ENCODE data around the gene PPP1R9A.

The PPP1R9A gene

DNA sequence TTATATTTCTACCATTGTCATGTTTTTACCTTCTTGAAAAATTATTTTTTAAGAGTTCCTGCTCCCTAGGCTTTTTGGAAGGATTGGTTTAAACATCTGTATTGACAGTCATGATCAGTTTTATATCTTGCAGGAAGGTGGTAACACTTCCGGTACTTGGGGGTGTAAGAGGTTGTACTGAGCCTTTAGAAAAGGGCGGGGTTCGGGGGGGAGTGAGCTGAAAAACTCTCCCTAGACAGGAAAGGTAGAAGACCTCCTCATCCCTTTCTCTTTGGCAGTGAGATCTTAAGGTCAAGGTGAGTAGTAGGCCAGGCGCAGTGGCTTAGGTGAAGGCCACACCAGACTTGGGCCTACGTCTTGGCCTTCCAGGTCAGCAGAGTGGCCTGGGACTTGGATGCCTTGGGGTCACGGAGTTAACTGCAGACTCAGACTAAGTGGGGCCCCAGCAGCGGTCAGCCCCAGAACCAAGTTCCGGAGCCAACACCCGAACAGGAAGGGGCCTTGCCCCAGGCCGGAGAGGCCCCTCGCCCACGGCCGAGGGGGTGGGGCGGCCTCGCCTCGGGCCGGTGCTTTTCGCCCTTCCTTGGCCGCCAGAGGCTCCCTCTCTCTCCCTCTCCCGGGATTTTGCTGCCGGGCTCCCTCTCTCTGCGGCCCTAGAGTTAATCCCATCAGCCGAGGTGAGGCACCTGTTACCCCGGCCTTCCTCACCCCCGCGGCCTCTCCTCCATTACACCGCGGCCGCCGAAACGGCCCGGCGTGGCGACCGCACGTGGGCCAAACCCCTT lies at the start of gene PPP1R9A:
Gene PPP1R9A, plus strand, starts transcription at position 569 of the 785 bp plus-strand sequence. CDS start 2,520 bp downstream, outside the sequence.
- H3K9ac ChIP-seq (ENCODE audit: low read depth, low read length): peak within 1 kb of the TSS; percentile 82
- no peaks in the 10 kb centered on the region for H3K9me3 ChIP-seq (ENCODE audit: control insufficient read depth, insufficient read depth, low read length)
- peak within 1 kb of the TSS; percentile 96 for H3K27ac ChIP-seq (ENCODE audit: low read depth, low read length)
- peaks cover 48% of the 10 kb centered on the region for H3K4me1 ChIP-seq (ENCODE audit: control insufficient read depth, insufficient read depth, low read length)
- H3K4me3 ChIP-seq (ENCODE audit: low read depth, low read length): peak within 1 kb of the TSS; percentile 80
- no peaks in the 10 kb centered on the region for H3K27me3 ChIP-seq (ENCODE audit: control insufficient read depth, insufficient read depth, low read length)
- no peaks in the 10 kb centered on the region for H3K36me3 ChIP-seq (ENCODE audit: control insufficient read depth, insufficient read depth, low read length)

DNA sequence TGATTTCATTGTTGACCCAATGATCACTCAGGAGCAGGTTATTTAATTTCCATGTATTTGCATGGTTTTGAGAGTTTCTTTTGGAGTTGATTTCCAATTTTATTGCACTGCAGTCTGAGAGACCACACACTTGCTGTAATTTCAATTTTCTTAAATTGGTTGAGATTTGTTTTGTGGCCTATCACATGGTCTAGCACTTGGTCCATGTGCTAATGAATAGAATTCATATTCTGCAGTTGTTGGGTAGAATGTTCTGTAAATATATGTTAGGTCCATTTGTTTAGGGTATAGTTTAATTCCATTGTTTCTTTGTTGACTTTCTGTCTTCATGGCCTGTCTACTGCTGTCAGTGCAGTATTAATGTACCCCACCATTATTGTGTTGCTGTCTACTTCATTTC lies 36.3 kb upstream of the PPP1R9A start:
- Histone ChIP-seq H3K9me3 (ENCODE audit: control insufficient read depth, insufficient read depth, low read length) (no peaks in the 10 kb centered on the region), H3K27ac (ENCODE audit: low read depth, low read length) (no peak overlapping the region), H3K36me3 (ENCODE audit: control insufficient read depth, insufficient read depth, low read length) (no peaks in the 10 kb centered on the region), H3K4me1 (ENCODE audit: control insufficient read depth, insufficient read depth, low read length) (no peaks in the 10 kb centered on the region), H3K9ac (ENCODE audit: low read depth, low read length) (no peak overlapping the region), H3K27me3 (ENCODE audit: control insufficient read depth, insufficient read depth, low read length) (no peaks in the 10 kb centered on the region), H3K4me3 (ENCODE audit: low read depth, low read length) (no peak overlapping the region)

DNA sequence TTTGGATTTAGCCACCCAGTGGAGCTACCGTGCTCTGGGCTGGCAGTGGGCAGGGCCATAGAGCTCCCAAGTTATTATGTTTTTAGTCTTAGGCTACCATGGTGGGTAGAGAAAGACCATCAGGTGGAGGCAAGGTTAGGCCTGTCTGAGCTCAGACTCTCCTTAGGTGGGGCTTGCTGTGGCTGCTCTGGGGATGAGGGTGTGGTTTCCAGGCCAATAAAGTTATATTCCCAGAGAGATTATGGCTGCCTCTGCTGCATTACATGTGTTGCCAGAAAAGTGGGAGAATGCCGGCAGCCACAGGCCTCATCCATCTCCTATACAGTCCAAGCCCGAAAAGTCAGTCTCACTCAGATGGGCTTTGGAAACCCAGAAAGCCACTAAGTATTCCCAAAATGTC lies 34.2 kb upstream of the PPP1R9A start:
- no peaks in the 10 kb centered on the region for H3K4me1 ChIP-seq (ENCODE audit: control insufficient read depth, insufficient read depth, low read length)
- H3K9me3 ChIP-seq (ENCODE audit: control insufficient read depth, insufficient read depth, low read length): peaks cover 6% of the 10 kb centered on the region
- H3K36me3 ChIP-seq (ENCODE audit: control insufficient read depth, insufficient read depth, low read length): no peaks in the 10 kb centered on the region
- H3K9ac ChIP-seq (ENCODE audit: low read depth, low read length): no peak overlapping the region
- no peaks in the 10 kb centered on the region for H3K27me3 ChIP-seq (ENCODE audit: control insufficient read depth, insufficient read depth, low read length)
- H3K4me3 ChIP-seq (ENCODE audit: low read depth, low read length): no peak overlapping the region
- no peak overlapping the region for H3K27ac ChIP-seq (ENCODE audit: low read depth, low read length)

GRCh38 chr7:94874036-94874785 lies 33.2 kb upstream of the PPP1R9A start:
- H3K36me3 ChIP-seq (ENCODE audit: control insufficient read depth, insufficient read depth, low read length): no peaks in the 10 kb centered on the region
- no peak overlapping the region for H3K4me3 ChIP-seq (ENCODE audit: low read depth, low read length)
- no peaks in the 10 kb centered on the region for H3K4me1 ChIP-seq (ENCODE audit: control insufficient read depth, insufficient read depth, low read length)
- no peak overlapping the region for H3K27ac ChIP-seq (ENCODE audit: low read depth, low read length)
- peaks cover 10% of the 10 kb centered on the region for H3K9me3 ChIP-seq (ENCODE audit: control insufficient read depth, insufficient read depth, low read length)
- H3K27me3 ChIP-seq (ENCODE audit: control insufficient read depth, insufficient read depth, low read length): no peaks in the 10 kb centered on the region
- no peak overlapping the region for H3K9ac ChIP-seq (ENCODE audit: low read depth, low read length)

GRCh38 chr7:94875201-94875600 lies 32.2 kb upstream of the PPP1R9A start:
- peaks cover 10% of the 10 kb centered on the region for H3K9me3 ChIP-seq (ENCODE audit: control insufficient read depth, insufficient read depth, low read length)
- H3K9ac ChIP-seq (ENCODE audit: low read depth, low read length): no peak overlapping the region
- H3K4me1 ChIP-seq (ENCODE audit: control insufficient read depth, insufficient read depth, low read length): no peaks in the 10 kb centered on the region
- H3K27me3 ChIP-seq (ENCODE audit: control insufficient read depth, insufficient read depth, low read length): no peaks in the 10 kb centered on the region
- no peaks in the 10 kb centered on the region for H3K36me3 ChIP-seq (ENCODE audit: control insufficient read depth, insufficient read depth, low read length)
- no peak overlapping the region for H3K27ac ChIP-seq (ENCODE audit: low read depth, low read length)
- no peak overlapping the region for H3K4me3 ChIP-seq (ENCODE audit: low read depth, low read length)

- Histone ChIP-seq H3K36me3 (ENCODE audit: control insufficient read depth, insufficient read depth, low read length) (no peaks in the 10 kb centered on the region), H3K9me3 (ENCODE audit: control insufficient read depth, insufficient read depth, low read length) (peaks cover 10% of the 10 kb centered on the region), H3K4me1 (ENCODE audit: control insufficient read depth, insufficient read depth, low read length) (peaks cover 14% of the 10 kb centered on the region), H3K27me3 (ENCODE audit: control insufficient read depth, insufficient read depth, low read length) (no peaks in the 10 kb centered on the region), H3K4me3 (ENCODE audit: low read depth, low read length) (no peak overlapping the region), H3K27ac (ENCODE audit: low read depth, low read length) (no peak overlapping the region), H3K9ac (ENCODE audit: low read depth, low read length) (no peak overlapping the region)
These were observed 29.4 kb upstream of the PPP1R9A start for GRCh38 chr7:94877731-94878670.

GRCh38 chr7:94882891-94883290 lies 24.5 kb upstream of the PPP1R9A start:
- H3K36me3 ChIP-seq (ENCODE audit: control insufficient read depth, insufficient read depth, low read length): no peaks in the 10 kb centered on the region
- no peak overlapping the region for H3K27ac ChIP-seq (ENCODE audit: low read depth, low read length)
- no peak overlapping the region for H3K9ac ChIP-seq (ENCODE audit: low read depth, low read length)
- H3K4me3 ChIP-seq (ENCODE audit: low read depth, low read length): no peak overlapping the region
- H3K27me3 ChIP-seq (ENCODE audit: control insufficient read depth, insufficient read depth, low read length): no peaks in the 10 kb centered on the region
- H3K4me1 ChIP-seq (ENCODE audit: control insufficient read depth, insufficient read depth, low read length): peaks cover 14% of the 10 kb centered on the region
- peaks cover 8% of the 10 kb centered on the region for H3K9me3 ChIP-seq (ENCODE audit: control insufficient read depth, insufficient read depth, low read length)

DNA sequence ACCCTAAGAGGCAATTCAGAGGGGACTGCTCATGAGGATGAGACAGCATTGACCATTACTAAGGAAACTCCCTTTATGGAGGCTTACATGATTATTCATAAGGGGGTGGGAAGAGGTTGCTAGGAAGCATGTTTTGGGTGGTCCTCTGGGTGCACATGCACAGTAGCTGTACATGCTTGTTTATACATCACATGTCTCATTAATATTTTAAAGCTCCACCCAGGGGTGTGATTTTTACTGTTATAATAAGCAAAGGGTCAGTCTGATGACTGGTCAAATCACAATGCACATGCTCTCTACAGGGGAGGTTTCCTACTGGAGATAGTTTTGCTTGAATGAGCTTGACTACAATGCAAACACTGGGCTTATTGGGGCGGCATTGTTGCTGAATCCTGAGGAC lies 23.8 kb upstream of the PPP1R9A start:
- Histone ChIP-seq H3K4me1 (ENCODE audit: control insufficient read depth, insufficient read depth, low read length) (peaks cover 14% of the 10 kb centered on the region), H3K4me3 (ENCODE audit: low read depth, low read length) (no peak overlapping the region), H3K9me3 (ENCODE audit: control insufficient read depth, insufficient read depth, low read length) (peaks cover 1% of the 10 kb centered on the region; the same call in 1 of the 2 replicates), H3K27me3 (ENCODE audit: control insufficient read depth, insufficient read depth, low read length) (no peaks in the 10 kb centered on the region), H3K27ac (ENCODE audit: low read depth, low read length) (no peak overlapping the region), H3K9ac (ENCODE audit: low read depth, low read length) (no peak overlapping the region), H3K36me3 (ENCODE audit: control insufficient read depth, insufficient read depth, low read length) (no peaks in the 10 kb centered on the region)

DNA sequence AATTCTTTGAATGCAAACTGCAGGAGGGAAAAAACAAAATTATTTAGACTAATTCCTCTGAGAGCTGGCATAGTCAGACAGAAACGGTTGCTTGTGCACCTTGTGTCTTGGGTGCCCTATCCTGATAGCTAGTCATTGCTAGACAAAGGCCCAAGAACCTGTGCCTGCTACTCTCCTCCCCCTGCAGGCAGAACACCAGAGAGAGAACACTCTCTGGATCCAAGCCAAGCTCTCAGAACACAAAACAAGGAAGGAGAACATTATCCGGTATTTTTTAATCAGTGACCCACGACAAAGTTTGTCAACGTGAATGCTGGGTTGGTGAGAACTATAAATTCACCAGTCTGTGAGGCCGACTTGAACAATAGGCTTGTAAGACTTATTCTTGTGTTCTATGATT lies 18.8 kb upstream of the PPP1R9A start:
- Histone ChIP-seq H3K9me3 (ENCODE audit: control insufficient read depth, insufficient read depth, low read length) (no peaks in the 10 kb centered on the region), H3K4me1 (ENCODE audit: control insufficient read depth, insufficient read depth, low read length) (no peaks in the 10 kb centered on the region; the same call in 1 of the 2 replicates), H3K27ac (ENCODE audit: low read depth, low read length) (no peak overlapping the region), H3K4me3 (ENCODE audit: low read depth, low read length) (no peak overlapping the region), H3K36me3 (ENCODE audit: control insufficient read depth, insufficient read depth, low read length) (no peaks in the 10 kb centered on the region), H3K27me3 (ENCODE audit: control insufficient read depth, insufficient read depth, low read length) (no peaks in the 10 kb centered on the region), H3K9ac (ENCODE audit: low read depth, low read length) (no peak overlapping the region)

GRCh38 chr7:94888995-94889523 lies 18.3 kb upstream of the PPP1R9A start:
- Histone ChIP-seq H3K9me3 (ENCODE audit: control insufficient read depth, insufficient read depth, low read length) (no peaks in the 10 kb centered on the region), H3K4me3 (ENCODE audit: low read depth, low read length) (no peak overlapping the region), H3K9ac (ENCODE audit: low read depth, low read length) (no peak overlapping the region), H3K27me3 (ENCODE audit: control insufficient read depth, insufficient read depth, low read length) (no peaks in the 10 kb centered on the region), H3K4me1 (ENCODE audit: control insufficient read depth, insufficient read depth, low read length) (no peaks in the 10 kb centered on the region; the same call in 1 of the 2 replicates), H3K27ac (ENCODE audit: low read depth, low read length) (no peak overlapping the region), H3K36me3 (ENCODE audit: control insufficient read depth, insufficient read depth, low read length) (no peaks in the 10 kb centered on the region)

All from HUES48 (cell line).